Sigmoid colon (tissue), 4 donors: ENCODE data around the gene ARL11.

Experiments
- CTCF ChIP-seq, 4 experiments: fragments of 450-650 bp in 3 of 4; fragments of 200-600 bp in 1 of 4; IDR thresholded peaks; one replicate each; pipeline ENCODE4 v1.5.1; 2016 to 2019; ENCODE audit warnings: antibody characterized with exemption in 4 of 4, mild to moderate bottlenecking in 3 of 4, moderate library complexity in 2 of 4
- POLR2A ChIP-seq, 2 donors: fragments of 450-650 bp; IDR thresholded peaks; one replicate each; pipeline ENCODE4 v1.6.1; 2016; ENCODE audit warnings: antibody characterized with exemption in 2 of 2, mild to moderate bottlenecking in 2 of 2, moderate library complexity in 2 of 2
- POLR2AphosphoS5 ChIP-seq, 4 donors: sonication (generic); formaldehyde crosslinking; IDR thresholded peaks; one replicate each; pipeline ENCODE4 v1.6.1; 2017; ENCODE audit warnings: antibody characterized with exemption in 4 of 4

GRCh38 chr13:49636705-49637104 lies 8.4 kb downstream of the ARL11 start:
- no peak for TF ChIP-seq POLR2A (IDR thresholded peaks at IDR 0.05)
- TF ChIP-seq CTCF (IDR thresholded peaks at IDR 0.05), result no peak
- TF ChIP-seq POLR2AphosphoS5 (IDR thresholded peaks at IDR 0.05), result no peak
